Measurements from ENCODE around the gene PPFIBP1. TPM values are rescaled to one million over a fixed set of nuclear protein-coding genes. Genes with fewer than 3 reads are reported as not detected.

The PPFIBP1 gene
- total RNA-seq, 3 donors from 2014 or later (not counting 1 experiment from before 2014, with no cell fraction given), result 0.73 to 1.6 (median 1.4) TPM

- peaks cover 12% of the 10 kb centered on the region for H3K4me1 ChIP-seq (ENCODE audit: control insufficient read depth, insufficient read depth, low read length)
- ATAC-seq (no peak), DNase-seq (no peak)
- no peaks in the 10 kb centered on the region for H3K36me3 ChIP-seq (ENCODE audit: control insufficient read depth, insufficient read depth, low read length)
- intact Hi-C loops (cut with micrococcal nuclease), result no loop called here
- Mint-ChIP-seq H3K4me1 (peaks cover 28 to 39% of the 10 kb centered on the region in 2 donors), H3K9me3 (no peaks in the 10 kb centered on the region), H3K4me3 (peak overlapping the region; percentile 95), H3K27ac (no peak overlapping the region), H3K27me3 (ENCODE audit: low read depth in 2 of 2) (peaks cover 0 to 3% of the 10 kb centered on the region in 2 donors), H3K36me3 (no peaks in the 10 kb centered on the region)
- no peaks in the 10 kb centered on the region for H3K9me3 ChIP-seq (ENCODE audit: control insufficient read depth, insufficient read depth, low read length)
- H3K4me3 ChIP-seq (ENCODE audit: low read length), result peak overlapping the region; percentile 97
- H3K27ac ChIP-seq (ENCODE audit: low read length), result no peak overlapping the region
- no peak for TF ChIP-seq CTCF (IDR thresholded peaks at IDR 0.05)
- H3K27me3 ChIP-seq (ENCODE audit: control insufficient read depth, insufficient read depth, low read length), result peaks cover 2% of the 10 kb centered on the region
- WGBS (ENCODE audit: insufficient coverage), result 81% methylated on average over 12 of the region's 12 CpGs
These were observed 185.4 kb downstream of the PPFIBP1 start for GRCh38 chr12:27709212-27709931.

GRCh38 chr12:27709932-27710591, 186.1 kb downstream of the PPFIBP1 start:
- intact Hi-C loops (cut with micrococcal nuclease), result loop anchor here (2.0 kb wide), 1 partner anchor 185 kb away; the partner anchor contains the start of gene PPFIBP1
- peaks cover 28 to 39% of the 10 kb centered on the region in 2 donors for H3K4me1 Mint-ChIP-seq
- no peak for TF ChIP-seq CTCF (IDR thresholded peaks at IDR 0.05)
- H3K9me3 ChIP-seq (ENCODE audit: control insufficient read depth, insufficient read depth, low read length), result no peaks in the 10 kb centered on the region
- no peaks in the 10 kb centered on the region for H3K36me3 ChIP-seq (ENCODE audit: control insufficient read depth, insufficient read depth, low read length)
- H3K36me3 Mint-ChIP-seq, result no peaks in the 10 kb centered on the region
- H3K27ac Mint-ChIP-seq, result peak overlapping the region; percentile 90 to 94
- peaks cover 12% of the 10 kb centered on the region for H3K4me1 ChIP-seq (ENCODE audit: control insufficient read depth, insufficient read depth, low read length)
- peaks cover 2% of the 10 kb centered on the region for H3K27me3 ChIP-seq (ENCODE audit: control insufficient read depth, insufficient read depth, low read length)
- H3K4me3 ChIP-seq (ENCODE audit: low read length), result peak overlapping the region; percentile 97
- H3K4me3 Mint-ChIP-seq, result peak overlapping the region; percentile 95
- no peaks in the 10 kb centered on the region for H3K9me3 Mint-ChIP-seq
- ATAC-seq (peak; percentile 22 to 46 (median 30)), DNase-seq (no peak)
- H3K27me3 Mint-ChIP-seq (ENCODE audit: low read depth in 2 of 2), result peaks cover 0 to 3% of the 10 kb centered on the region in 2 donors
- WGBS (ENCODE audit: insufficient coverage), result 22% methylated on average over 23 of the region's 24 CpGs
- H3K27ac ChIP-seq (ENCODE audit: low read length), result peak overlapping the region; percentile 73

- peak within 1 kb of the TSS; percentile 90 to 94 for H3K27ac Mint-ChIP-seq
- Histone ChIP-seq H3K36me3 (ENCODE audit: control insufficient read depth, insufficient read depth, low read length) (peaks cover 3% of the 10 kb centered on the region), H3K27ac (ENCODE audit: low read length) (peak within 1 kb of the TSS; percentile 73), H3K4me3 (ENCODE audit: low read length) (peak within 1 kb of the TSS; percentile 97), H3K9me3 (ENCODE audit: control insufficient read depth, insufficient read depth, low read length) (no peaks in the 10 kb centered on the region), H3K4me1 (ENCODE audit: control insufficient read depth, insufficient read depth, low read length) (peaks cover 12% of the 10 kb centered on the region), H3K27me3 (ENCODE audit: control insufficient read depth, insufficient read depth, low read length) (peaks cover 2% of the 10 kb centered on the region)
- peak; percentile 88 to 95 for DNase-seq
- no peak for TF ChIP-seq CTCF (IDR thresholded peaks at IDR 0.05)
- intact Hi-C loops (cut with micrococcal nuclease), result loop anchor here (2.0 kb wide), 1 partner anchor 186 kb away; the partner anchor contains the start of gene PPFIBP1
- peaks cover 0 to 3% of the 10 kb centered on the region in 2 donors for H3K27me3 Mint-ChIP-seq (ENCODE audit: low read depth in 2 of 2)
- ATAC-seq, result peak; percentile 97 to 99 (median 98)
- no peaks in the 10 kb centered on the region for H3K9me3 Mint-ChIP-seq
- WGBS (ENCODE audit: insufficient coverage), result under 1% methylated on average over 46 of the region's 46 CpGs
- peak within 1 kb of the TSS; percentile 95 for H3K4me3 Mint-ChIP-seq
- peaks cover 28 to 39% of the 10 kb centered on the region in 2 donors for H3K4me1 Mint-ChIP-seq
- no peaks in the 10 kb centered on the region for H3K36me3 Mint-ChIP-seq
These were observed 186.7 kb downstream of the PPFIBP1 start, which contains the start of gene MRPS35 for GRCh38 chr12:27710592-27711316. Gene MRPS35, plus strand, starts transcription at chr12:27710832. Its CDS starts 12 bp downstream, at chr12:27710844.

Data from natural killer cell (primary cell).